Measurements from ENCODE around the gene KRT74.

KRT74 gene

DNA sequence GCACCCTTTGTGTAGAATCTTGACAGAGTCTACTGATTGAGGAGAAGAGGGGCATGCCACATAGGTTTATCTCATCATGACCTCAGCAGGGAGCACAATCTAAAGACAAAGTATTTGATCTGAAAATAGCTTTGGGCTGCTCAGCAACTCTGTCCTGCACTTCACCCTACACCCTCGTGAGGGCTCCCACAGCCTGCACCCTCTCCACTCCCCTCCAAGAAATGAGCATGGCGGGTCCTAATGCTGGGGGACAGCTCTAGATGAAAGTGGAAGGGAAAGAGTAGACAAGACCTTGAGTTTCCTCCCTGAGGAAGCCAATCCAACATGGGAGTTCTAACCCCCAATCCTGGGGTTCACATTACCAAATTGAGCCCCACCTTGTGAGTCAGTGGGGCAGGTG is 42.7 kb downstream of the KRT74 start:
- no peak for FAIRE-seq
- no peak for DNase-seq (ENCODE audit: insufficient read length, low spot score)
- TF ChIP-seq POLR2A (IDR thresholded peaks at IDR 0.05; ENCODE audit: low read depth, low read length), result no peak

DNA sequence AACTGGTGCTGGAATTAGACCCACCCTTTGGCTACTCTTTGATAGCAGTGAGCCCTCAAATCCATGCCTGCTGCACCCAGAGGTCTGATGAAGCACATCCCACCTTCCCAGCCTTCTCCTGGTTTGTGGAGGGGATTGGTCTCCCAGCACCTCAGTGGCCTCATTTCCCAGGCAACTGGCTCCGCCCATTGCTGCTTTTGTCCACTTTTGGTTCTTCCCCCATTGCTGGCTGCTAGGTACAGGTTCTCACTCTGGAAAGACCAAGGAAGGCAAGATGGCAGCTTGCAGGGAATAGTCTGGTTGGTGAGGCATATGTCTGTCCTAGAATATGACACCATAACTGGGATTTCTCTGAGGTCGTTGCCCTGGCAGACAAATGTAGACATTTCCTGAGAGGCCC is 43.3 kb downstream of the KRT74 start:
- no peak for FAIRE-seq
- no peak for DNase-seq (ENCODE audit: insufficient read length, low spot score)
- no peak for TF ChIP-seq POLR2A (IDR thresholded peaks at IDR 0.05; ENCODE audit: low read depth, low read length)

DNA sequence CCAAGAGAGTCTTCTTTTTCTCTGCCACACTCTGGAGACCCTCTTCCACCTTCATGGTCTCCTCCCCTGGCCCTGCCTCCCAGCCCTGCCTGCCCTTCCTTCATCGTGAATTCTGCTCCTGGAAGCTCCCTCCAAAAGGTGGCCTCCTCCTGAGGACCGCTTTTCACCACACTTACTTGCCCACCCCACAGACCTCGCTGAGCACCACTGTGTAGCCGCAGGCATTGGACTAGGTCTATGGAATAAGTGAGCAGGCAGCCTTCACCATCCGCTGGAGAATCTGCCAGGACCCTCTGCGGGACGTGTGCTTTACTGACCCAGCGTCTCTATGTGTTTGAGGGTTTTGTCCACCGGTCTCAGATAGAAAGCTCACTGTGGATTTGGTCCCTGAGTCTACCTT is 43.8 kb downstream of the KRT74 start:
- no peak for DNase-seq (ENCODE audit: insufficient read length, low spot score)
- no peak for FAIRE-seq
- no peak for TF ChIP-seq POLR2A (IDR thresholded peaks at IDR 0.05; ENCODE audit: low read depth, low read length)

DNA sequence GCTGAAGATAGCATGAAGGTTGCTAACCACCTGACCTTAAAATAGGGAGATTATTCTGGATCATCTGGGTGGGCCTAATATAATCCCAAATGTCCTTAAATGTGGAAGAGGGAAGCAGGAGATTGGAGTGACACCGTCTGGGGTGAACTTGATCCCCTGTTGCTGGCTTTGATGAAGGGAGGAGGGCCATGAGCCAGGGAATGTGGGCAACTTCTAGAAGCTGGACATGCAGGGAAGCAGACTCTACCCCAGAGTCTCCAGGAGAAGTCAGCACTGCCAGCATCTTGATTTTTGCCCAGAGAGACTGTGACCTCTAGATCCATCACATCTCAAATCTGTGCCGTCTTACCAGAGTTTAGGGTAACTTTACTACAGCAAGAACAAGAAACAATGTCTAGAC is 44.2 kb downstream of the KRT74 start:
- no peak for FAIRE-seq
- DNase-seq (ENCODE audit: insufficient read length, low spot score), result no peak
- TF ChIP-seq POLR2A (IDR thresholded peaks at IDR 0.05; ENCODE audit: low read depth, low read length), result no peak

DNA sequence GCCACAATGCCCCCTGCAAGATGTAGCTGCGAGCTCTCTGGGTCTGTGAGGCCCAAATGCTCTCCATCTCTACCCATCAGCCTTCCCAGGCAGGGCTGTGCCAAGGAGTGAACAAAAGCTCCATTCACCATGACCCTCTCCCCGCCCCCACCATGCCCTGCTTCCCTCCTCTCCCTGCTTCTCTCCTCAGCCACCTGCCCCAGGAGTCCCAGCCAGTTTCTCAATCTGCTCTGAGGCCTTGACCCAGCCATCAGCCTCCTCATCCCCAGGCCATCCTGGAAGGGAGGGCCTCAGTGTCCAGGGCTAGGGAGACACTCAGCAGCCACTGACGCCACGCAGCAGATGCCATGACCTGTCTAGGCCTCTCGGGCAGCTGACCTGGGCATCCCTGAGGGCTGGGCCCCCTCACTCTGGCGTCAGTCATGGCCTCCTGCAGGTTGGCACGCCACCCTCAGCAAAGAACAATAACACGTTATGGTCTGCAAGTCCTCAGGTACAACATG is 45.0 kb downstream of the KRT74 start:
- FAIRE-seq, result no peak
- TF ChIP-seq POLR2A (IDR thresholded peaks at IDR 0.05; ENCODE audit: low read depth, low read length), result no peak
- no peak for DNase-seq (ENCODE audit: insufficient read length, low spot score)

DNA sequence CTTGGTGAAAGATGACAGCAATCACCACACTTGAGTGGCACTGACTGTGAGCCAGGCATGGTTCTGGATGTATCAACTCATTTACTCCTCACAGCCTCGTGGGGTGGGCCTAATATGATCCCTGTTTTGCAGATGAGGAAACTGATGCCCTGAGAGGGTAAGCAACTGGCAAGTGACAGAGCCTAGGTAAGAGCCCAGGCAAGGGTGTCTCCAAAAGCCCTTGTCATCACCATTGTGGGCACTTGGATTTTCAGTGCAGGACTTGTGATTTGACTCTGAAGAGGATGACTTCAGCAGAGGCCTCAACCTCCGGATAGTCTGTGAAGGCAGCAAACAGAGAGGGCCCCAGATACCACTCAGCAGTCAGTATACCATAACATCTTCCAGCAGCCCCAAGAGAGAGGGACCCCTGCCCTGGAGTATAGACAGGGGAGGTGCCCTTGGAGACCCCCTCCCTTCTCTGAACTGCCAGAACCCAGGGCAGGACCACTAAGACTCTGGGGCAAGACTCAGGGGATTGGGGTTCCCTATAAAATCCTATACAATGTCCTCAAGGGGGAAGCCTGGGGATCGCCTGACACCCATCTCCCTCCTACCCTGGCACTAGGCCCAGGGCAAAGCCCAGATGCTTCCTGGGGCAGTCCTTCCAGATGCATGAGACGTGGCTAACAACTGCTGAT is 46.4 kb downstream of the KRT74 start:
- DNase-seq (ENCODE audit: insufficient read length, low spot score) (no peak), FAIRE-seq (no peak)
- no peak for TF ChIP-seq POLR2A (IDR thresholded peaks at IDR 0.05; ENCODE audit: low read depth, low read length)

DNA sequence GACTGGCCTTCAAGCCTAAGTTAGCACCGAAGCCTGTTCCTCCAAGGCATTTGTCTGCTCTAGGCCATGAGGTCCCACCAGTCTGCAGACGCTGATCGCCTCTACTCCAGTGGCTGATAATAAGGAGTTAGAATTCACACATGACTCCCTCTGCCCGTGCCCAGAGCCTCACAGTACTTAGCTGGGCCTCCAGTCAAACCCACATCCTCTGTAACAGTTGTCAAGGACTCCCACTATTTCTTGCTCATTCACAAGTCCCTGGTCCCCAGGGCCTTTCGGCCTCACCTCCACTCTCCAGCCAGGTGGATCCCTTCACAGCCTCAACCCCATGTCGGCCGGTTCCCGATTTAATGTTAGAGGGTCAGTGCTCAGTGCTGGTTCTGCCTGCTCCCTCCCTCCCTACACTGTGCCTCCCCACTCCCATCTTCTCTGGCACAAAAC is 47.1 kb downstream of the KRT74 start:
- DNase-seq (ENCODE audit: insufficient read length, low spot score) (no peak), FAIRE-seq (no peak)
- TF ChIP-seq POLR2A (IDR thresholded peaks at IDR 0.05; ENCODE audit: low read depth, low read length), result no peak

DNA sequence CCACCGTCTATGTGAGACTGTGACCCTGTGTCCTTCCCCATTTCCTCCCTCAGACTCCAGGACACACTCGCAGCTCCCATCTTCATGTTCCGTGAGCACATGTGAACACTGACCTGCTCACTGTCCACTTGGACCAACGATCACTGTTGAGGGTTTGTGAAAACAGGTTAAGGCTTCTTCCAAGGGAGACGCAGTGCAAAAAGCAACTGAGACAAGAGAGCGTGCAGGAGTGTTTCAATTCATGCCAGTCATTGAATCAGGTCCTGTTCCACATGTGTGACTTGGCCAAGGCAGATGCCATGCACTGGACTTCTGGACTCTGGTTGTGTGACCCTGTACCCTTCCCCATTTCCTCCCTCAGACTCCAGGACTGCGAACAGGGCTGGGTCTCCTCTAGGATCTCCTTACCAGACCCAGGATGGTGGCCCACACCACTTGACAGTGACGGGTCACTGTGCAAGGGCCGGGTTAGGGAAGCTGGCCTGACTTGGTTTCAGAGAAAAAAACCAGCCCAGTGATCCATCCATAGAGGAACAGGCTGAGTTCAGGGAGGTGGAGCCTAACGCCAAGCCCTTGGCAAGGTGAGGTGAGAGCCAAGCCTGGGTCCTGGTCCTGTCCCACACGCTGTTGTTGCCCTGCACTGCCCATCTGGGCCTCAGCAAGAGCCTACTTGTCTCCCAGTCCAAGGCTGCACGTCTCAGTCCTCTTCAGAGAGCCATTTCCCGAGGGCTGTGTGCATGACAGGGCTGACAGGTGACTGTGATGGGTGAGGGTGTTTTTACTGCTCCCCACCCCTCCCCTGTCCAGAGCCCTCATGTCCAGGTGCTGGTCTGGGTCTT is 47.8 kb downstream of the KRT74 start:
- DNase-seq (ENCODE audit: insufficient read length, low spot score), result no peak
- FAIRE-seq, result no peak
- no peak for TF ChIP-seq POLR2A (IDR thresholded peaks at IDR 0.05; ENCODE audit: low read depth, low read length)

DNA sequence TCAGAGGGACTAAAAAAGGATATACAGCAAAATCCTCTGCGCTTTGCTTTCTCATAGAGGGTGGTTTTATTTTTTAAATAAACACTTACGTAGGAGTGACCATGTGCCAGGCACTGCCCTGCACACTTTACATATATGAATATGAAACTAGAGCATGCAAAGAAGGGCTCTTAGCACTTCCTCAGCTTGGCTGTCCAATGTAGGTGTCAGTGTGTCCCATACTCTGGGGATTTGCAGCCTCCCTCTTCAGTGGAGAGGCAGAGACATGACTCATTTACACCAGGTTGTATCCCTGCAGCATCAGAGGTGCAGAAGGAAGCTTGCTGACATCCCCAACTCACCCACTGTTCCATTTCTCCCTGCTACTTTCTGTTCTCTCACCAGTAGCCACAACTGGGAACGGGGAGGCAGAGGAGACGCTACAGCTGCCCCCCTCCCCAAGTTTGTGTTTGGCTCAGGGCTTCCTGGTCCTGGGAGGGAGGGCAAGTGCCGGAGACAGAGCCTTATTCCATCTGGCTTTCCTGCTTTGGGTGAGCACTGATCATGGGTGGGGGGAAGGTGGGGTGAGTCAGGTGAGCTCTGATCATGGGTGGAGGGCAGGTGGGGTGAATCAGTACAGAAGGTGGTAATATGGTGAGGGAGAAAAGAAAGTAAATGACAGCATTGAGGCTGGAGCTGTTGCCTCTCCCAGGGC is 48.6 kb downstream of the KRT74 start:
- FAIRE-seq (no peak), DNase-seq (ENCODE audit: insufficient read length, low spot score) (no peak)
- TF ChIP-seq POLR2A (IDR thresholded peaks at IDR 0.05; ENCODE audit: low read depth, low read length), result no peak

DNA sequence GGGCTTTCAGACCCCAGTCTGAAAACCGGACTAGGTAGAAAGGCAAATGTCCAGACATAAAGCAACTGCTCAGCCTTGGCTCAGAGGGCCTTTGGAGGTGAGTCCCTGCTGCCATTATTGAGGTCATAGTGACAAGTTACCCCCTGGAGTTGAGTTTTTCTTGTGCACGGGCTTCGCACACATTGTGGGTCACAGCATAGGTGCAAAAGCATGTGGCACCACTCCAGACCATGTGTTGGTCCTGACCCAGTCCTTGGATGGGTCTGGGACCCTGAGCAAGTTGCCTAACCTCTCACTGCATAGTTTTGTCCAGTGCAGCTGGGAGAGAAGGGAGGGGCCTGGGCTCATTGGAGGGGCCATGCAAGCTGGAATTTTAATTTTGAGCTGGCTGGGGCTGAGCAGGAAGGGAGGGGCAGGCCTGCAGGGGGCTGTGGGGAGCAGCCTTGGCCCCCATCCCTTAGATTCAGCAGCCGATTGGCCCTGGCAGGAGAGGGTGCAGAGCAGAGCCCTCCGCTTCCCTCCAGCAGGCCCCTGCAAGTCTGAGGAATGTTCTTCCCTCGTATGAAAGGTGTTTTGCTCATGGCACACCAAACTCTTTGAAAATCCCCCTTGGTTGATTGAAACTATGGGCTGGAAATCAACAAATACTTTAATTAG is 49.3 kb downstream of the KRT74 start:
- DNase-seq (ENCODE audit: insufficient read length, low spot score) (no peak), FAIRE-seq (no peak)
- TF ChIP-seq POLR2A (IDR thresholded peaks at IDR 0.05; ENCODE audit: low read depth, low read length), result no peak

DNA sequence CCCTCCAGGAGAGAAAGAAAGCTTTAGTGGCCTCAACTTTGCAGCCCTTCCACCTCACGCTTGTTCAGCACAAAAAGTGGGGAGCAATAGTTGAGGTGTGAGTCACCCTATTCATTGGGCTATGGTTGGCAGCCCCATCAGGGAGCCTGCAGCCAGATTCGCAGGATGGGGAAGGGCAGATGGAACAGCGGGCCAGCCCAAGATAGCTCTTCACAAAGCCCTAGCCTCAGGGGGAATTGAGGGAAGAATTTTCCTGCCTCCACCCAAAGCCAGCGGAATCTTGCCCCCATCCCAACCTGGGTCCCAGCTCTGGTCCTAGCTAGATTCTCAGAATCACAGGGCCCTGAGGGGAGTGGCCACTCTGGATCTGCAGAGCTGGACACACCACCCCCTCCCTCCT is 49.8 kb downstream of the KRT74 start:
- no peak for DNase-seq (ENCODE audit: insufficient read length, low spot score)
- no peak for TF ChIP-seq POLR2A (IDR thresholded peaks at IDR 0.05; ENCODE audit: low read depth, low read length)
- no peak for FAIRE-seq

DNA sequence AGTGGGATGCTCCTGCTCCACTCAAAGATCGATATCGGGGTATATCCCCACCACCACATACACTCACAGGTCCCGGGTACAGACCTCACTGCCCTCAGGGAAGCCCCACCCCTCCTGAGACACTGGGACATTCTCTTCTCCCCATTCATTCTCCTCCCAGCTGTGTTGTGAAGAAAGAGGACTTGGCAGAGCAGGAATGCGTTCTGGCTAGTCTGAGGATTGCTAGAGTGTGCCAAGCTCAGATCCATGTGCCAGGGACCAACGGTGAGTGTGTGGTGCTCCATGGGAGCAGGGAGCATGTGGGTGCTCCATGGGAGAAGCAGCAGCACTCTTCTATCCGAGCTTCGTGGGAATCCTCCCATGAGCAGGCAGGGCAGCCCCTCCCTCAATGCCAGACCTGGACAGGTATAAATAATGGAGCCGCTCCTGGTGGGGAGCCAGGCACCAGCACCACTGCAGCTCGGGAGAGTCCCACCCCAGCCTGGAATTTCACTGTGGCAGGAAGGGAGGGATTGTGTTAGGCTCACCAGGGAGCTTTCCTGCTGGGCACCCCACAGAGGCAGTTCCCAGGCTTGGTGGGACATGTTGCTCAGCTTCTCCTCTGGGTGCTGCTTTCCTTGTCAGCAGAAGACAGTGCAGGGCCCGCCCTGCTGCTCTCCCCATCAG is 51.2 kb downstream of the KRT74 start:
- FAIRE-seq (peak; percentile 52), DNase-seq (ENCODE audit: insufficient read length, low spot score) (peak; percentile 76)

DNA sequence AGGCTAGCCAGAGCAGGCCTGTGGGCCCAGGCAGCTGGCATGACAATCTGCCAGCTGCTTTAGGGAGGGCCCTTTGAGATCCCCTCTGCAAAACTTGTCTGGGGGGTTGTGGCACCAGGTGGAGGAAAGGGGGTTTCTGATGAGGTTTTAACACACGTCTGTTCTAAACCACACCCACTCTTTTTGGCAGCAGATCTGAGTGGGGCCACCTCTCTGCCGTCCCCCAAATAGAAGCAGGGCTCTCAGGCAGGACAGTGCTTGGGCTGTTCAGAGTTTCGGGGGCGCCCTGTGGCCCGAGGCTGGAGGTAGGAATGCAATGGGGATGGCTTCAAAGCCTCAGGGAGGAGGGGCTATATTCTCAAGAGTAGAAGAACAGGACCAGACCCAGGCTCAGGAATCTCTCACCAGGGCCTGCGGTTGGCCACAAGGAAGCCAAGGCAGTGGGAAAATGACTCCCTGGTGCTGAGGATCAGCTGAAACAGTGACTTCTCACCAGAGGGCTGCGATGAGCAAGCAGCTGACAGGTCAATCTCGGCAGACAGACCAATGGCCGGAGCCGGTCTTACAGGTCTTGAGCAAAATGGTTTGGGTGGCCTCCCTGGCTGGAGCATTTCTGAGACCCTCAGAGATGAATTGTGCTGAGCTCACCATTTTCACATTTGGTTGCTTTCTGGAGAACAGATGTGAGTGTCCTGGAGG is 51.9 kb downstream of the KRT74 start:
- no peak for TF ChIP-seq POLR2A (IDR thresholded peaks at IDR 0.05; ENCODE audit: low read depth, low read length)
- no peak for DNase-seq (ENCODE audit: insufficient read length, low spot score)
- no peak for FAIRE-seq

More for the DNA sequence above, 51.2 kb downstream of the KRT74 start:
- no peak for TF ChIP-seq POLR2A (IDR thresholded peaks at IDR 0.05; ENCODE audit: low read depth, low read length)
